Dendritic cell treated with granulocyte-macrophage colony-stimulating factor and Interleukin-4, amounts not matched to agents 40 ng/mL and 50 ng/mL, for 4 days (primary cell): Measurements from ENCODE around the gene CELF3.
"Not testable (repeated sequence)": the region's sequence is repeated elsewhere in the genome, so short reads cannot be mapped to it uniquely, and the experiment has no call there.

ENCODE experiments used
- H3K27ac Mint-ChIP-seq: one replicate; pipeline ENCODE4 v1.8.0; 2022; ENCODE audit warnings: mild to moderate bottlenecking, mixed read lengths
- H3K27me3 Mint-ChIP-seq: one replicate; pipeline ENCODE4 v1.8.0; 2022; ENCODE audit warnings: mild to moderate bottlenecking, mixed read lengths
- H3K36me3 Mint-ChIP-seq: one replicate; pipeline ENCODE4 v1.8.0; 2022; ENCODE audit warnings: low read depth, mixed read lengths
- H3K4me1 Mint-ChIP-seq: one replicate; pipeline ENCODE4 v1.8.0; 2022; ENCODE audit warnings: low read depth, mixed read lengths
- H3K4me3 Mint-ChIP-seq: one replicate; pipeline ENCODE4 v1.8.0; 2022; ENCODE audit warnings: mild to moderate bottlenecking, moderate library complexity, mixed read lengths
- H3K9me3 Mint-ChIP-seq: one replicate; pipeline ENCODE4 v1.8.0; 2022; ENCODE audit warnings: mixed read lengths
- intact Hi-C: fragments of 100-400 bp; cut with micrococcal nuclease; formaldehyde crosslinking; loops from one replicate; pipeline ENCODE4 v1.15.0; 2022

The CELF3 gene

DNA sequence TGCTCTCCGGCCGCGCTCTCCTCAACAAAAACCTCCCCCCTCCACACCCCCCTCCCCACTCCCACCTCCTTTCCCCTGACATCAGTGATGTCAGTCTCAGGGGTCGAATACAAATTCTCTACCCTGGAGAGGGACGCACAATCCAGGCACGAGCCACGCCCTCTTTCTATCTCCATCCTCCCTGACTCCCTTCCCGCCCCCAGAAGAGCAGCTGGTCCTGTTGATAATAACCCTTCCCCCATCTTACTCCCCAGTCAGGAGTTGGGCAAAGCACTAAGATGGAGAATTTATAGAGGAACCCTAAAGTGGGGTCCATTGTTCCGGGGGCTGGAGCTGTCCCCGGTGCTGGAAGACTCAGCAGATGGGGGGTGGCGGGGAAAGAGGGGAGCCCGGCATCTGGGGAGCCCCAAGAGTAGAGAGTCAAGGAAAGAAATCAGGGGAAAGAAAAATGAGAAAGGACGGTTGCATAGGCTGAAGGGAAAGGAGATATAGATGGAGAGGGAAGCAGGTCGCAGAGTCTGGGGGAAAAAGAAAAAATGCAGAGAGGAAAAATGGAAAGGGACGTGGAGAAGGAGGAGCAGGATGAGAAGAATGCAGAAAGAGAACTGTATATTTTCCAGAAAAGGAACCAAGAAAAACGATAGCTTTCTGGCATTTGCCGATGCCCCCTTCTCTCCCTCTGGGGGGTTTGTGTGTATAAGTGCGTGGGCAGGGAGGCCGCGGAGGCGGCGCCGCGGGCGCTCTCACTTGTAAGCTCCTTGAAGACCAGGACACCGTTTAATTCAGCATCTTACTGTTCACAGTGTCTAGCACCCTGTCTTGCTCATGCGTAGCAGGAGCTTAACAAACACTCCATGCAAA is at the start of gene CELF3:
Gene CELF3, minus strand, starts transcription at position 33 of the 861 bp plus-strand sequence. CDS start 783 bp downstream, outside the sequence.
- intact Hi-C loops, result no loop called here
- Mint-ChIP-seq H3K27ac (no peak within 1 kb of the TSS), H3K4me3 (peak within 1 kb of the TSS; percentile 35), H3K4me1 (peaks cover 31% of the 10 kb centered on the region), H3K27me3 (peaks cover 85% of the 10 kb centered on the region), H3K9me3 (no peaks in the 10 kb centered on the region), H3K36me3 (no peaks in the 10 kb centered on the region)

DNA sequence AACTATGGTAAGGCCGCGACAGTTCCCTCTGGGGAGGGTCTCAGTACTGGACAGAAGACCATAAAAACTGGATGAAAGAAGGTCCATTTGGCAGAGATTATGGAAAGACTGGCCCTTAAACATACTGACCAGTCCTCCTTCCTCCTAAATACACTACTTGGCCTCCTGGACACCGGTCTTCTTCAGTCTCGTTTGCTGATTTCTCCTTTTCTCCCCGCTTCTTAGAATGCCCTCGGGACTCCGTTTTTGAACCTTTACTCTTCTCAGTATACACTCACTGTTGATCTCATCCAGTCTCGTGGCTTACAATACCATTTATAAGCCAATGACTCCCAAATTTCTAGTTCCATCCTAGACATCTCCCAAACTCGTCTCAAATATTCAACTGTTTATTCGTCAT is 47.4 kb upstream of the CELF3 start:
- H3K27ac Mint-ChIP-seq, result peak overlapping the region; percentile 94
- no peaks in the 10 kb centered on the region for H3K27me3 Mint-ChIP-seq
- H3K9me3 Mint-ChIP-seq, result no peaks in the 10 kb centered on the region
- intact Hi-C loops, result loop anchor here (2.0 to 10.0 kb wide), 2 partner anchors 27 to 71 kb away; partner anchors contain the start of genes C2CD4D, RORC and TDRKH
- H3K4me1 Mint-ChIP-seq, result peaks cover 55% of the 10 kb centered on the region
- H3K36me3 Mint-ChIP-seq, result peaks cover 67% of the 10 kb centered on the region
- H3K4me3 Mint-ChIP-seq, result peak overlapping the region; percentile 91

DNA sequence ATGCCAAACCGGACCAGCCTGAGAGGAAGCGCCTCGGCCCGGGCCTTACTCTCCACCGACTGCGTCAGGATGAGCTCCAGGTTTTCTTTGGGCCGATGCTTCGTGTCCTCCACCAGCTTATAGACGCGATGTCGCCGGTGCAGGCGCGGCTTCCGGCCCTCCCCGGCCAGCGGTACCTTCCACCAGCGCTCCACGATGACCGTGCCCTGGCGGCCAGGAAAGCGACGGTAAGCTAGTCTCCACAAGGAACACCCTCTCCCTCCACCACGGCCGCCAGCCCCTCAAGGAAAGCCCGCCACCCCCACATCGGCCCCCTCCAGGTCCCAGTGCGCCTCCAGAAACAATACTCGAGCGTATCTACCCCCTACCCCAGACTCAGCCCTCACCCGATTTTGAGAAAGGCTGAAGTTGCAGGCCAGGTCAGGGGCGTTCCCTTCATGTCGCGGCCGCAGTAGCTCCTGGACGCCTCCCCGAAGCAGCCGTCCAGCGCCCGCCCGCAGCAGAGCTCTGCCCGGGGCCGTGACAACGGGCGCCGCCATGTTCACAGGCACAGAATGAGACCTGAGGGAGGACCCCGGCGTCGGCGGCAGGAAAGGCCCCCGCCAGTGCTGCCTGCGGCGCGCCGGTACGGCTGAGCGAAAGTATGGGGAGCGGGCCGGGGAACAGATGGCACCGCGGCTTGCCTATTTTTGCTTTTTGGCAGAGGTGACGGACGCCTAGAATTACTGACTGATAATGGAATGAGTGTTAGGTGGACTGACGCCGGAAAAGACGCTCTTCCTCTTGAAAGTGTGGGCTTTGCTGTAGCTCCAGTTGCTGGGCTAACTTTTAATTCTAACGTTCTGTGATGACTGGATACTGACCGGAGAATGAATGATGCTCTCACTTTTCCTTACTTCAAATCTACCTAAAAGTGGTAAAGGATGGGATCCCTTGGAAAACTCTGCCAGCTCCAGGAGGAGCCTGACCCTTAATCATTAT is 46.6 kb upstream of the CELF3 start, which contains the start of gene MRPL9:
Gene MRPL9, minus strand, starts transcription at position 556 of the 981 bp plus-strand sequence. Its CDS starts 17 bp downstream, at position 539.
- Mint-ChIP-seq H3K36me3 (peaks cover 74% of the 10 kb centered on the region), H3K9me3 (no peaks in the 10 kb centered on the region), H3K4me1 (peaks cover 50% of the 10 kb centered on the region), H3K4me3 (peak within 1 kb of the TSS; percentile 91), H3K27ac (peak within 1 kb of the TSS; percentile 94), H3K27me3 (no peaks in the 10 kb centered on the region)
- intact Hi-C loops, result loop anchor here (2.0 to 10.0 kb wide), 2 partner anchors 28 to 72 kb away; partner anchors contain the start of genes C2CD4D, RORC and TDRKH

DNA sequence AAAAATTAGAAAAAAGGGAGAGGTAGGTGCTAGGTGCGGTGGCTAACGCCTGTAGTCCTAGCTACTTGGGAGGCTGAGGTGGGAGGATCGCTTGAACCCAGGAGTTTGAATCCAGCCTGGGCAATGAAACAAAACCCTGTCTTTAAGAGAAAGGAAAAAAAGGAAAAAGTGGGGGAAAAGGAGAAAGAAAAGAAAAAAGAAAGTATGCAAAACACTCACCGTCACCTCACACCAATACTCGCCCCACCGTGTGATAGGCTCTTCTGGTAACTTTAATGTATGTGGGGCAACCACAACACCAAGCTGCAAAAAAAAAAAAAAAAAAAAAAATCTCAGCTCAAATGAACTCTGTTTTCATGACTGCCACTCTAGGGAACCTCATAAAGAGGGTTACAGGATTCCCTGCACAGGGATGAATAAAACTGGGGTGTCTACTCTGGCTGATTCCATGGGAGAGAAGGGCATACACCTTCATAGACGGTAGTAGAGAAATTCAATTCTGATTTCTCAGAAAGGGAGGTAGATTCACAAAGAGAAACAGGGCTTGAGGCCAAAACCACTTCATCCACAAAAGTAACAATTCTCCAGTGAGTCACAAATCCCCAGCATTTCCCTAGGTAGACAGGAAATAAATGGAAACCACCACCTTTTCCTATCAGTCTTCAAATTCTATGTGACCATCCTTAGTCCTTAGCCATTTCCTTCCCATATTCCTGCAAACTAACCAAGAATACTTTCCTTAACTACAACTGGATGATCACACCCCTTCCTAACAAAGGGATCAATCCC is 44.2 kb upstream of the CELF3 start:
- intact Hi-C loops, result loop anchor here (10.0 kb wide), 1 partner anchor 74 kb away; the partner anchor contains the start of genes C2CD4D and RORC
- Mint-ChIP-seq H3K27ac (no peak overlapping the region), H3K4me3 (no peak overlapping the region), H3K4me1 (peaks cover 49% of the 10 kb centered on the region), H3K27me3 (no peaks in the 10 kb centered on the region), H3K9me3 (no peaks in the 10 kb centered on the region), H3K36me3 (peaks cover 62% of the 10 kb centered on the region)

DNA sequence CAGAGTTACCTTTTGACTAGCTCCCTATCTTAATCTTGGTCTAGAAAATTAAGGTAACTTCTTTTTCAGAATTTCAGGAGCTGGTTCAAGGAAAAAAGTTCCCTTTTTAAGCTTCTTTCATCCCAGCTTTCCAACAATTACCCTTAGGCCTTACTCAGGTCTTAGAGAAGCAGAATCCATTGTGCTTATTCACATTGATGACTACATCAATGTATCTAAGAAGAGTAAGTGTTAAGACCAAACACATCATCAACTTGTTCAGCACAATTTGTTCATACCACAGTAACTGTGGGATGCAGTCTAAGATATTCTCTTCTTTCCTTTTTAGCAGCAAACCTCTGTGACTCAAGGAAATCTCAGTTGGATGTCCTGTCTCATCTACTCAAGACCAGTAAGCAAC is 42.6 kb upstream of the CELF3 start:
- peaks cover 37% of the 10 kb centered on the region for H3K4me1 Mint-ChIP-seq
- H3K36me3 Mint-ChIP-seq, result peaks cover 62% of the 10 kb centered on the region
- H3K9me3 Mint-ChIP-seq, result no peaks in the 10 kb centered on the region
- H3K27me3 Mint-ChIP-seq, result no peaks in the 10 kb centered on the region
- no peak overlapping the region for H3K27ac Mint-ChIP-seq
- H3K4me3 Mint-ChIP-seq, result no peak overlapping the region
- intact Hi-C loops, result no loop called here

DNA sequence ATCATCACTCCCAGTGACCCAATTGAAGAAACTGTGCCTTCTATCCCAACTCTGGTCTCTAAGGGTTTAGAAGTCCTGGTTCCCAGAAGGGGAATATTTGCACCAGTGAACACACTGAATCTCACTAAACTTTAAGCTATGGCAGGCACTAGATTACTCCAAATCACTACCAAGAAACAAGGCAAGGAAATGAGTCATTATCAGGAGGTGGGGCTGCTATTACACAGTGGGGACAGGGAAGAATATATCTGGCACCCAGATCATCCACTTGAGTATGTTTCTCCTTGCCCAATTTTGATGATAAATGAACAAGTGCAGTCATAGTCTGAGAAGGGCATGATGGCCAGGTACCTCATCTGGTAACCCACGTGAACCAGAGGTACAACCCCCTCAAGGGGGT is 39.7 kb upstream of the CELF3 start:
- H3K9me3 Mint-ChIP-seq, result no peaks in the 10 kb centered on the region
- intact Hi-C loops, result no loop called here
- H3K27ac Mint-ChIP-seq, result no peak overlapping the region
- H3K36me3 Mint-ChIP-seq, result peaks cover 43% of the 10 kb centered on the region
- peaks cover 12% of the 10 kb centered on the region for H3K27me3 Mint-ChIP-seq
- peaks cover 13% of the 10 kb centered on the region for H3K4me1 Mint-ChIP-seq
- no peak overlapping the region for H3K4me3 Mint-ChIP-seq

DNA sequence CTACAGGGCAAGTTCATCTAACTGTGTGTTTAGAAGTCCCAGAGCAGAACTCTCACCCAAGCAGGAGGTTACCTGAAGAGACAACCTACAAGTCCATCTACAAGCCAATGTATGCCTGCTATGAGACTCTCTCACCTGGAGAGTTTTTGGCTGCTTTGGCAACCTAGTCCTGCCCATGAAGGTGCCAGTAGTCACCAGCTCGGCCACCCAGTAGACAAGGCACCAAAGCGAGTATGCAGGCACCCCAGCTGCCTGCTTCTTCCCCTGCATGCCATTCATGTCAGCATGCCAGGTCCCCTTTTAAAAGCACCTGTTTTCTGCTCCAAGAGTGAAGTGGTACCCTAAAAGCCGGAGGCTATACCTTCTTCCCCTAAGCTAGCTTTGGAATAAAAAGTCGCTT is 24.9 kb upstream of the CELF3 start:
- H3K27me3 Mint-ChIP-seq, result peaks cover 37% of the 10 kb centered on the region
- H3K36me3 Mint-ChIP-seq, result no peaks in the 10 kb centered on the region
- H3K4me1 Mint-ChIP-seq, result peaks cover 10% of the 10 kb centered on the region
- intact Hi-C loops, result no loop called here
- H3K27ac Mint-ChIP-seq, result no peak overlapping the region
- no peak overlapping the region for H3K4me3 Mint-ChIP-seq
- peaks cover 20% of the 10 kb centered on the region for H3K9me3 Mint-ChIP-seq

DNA sequence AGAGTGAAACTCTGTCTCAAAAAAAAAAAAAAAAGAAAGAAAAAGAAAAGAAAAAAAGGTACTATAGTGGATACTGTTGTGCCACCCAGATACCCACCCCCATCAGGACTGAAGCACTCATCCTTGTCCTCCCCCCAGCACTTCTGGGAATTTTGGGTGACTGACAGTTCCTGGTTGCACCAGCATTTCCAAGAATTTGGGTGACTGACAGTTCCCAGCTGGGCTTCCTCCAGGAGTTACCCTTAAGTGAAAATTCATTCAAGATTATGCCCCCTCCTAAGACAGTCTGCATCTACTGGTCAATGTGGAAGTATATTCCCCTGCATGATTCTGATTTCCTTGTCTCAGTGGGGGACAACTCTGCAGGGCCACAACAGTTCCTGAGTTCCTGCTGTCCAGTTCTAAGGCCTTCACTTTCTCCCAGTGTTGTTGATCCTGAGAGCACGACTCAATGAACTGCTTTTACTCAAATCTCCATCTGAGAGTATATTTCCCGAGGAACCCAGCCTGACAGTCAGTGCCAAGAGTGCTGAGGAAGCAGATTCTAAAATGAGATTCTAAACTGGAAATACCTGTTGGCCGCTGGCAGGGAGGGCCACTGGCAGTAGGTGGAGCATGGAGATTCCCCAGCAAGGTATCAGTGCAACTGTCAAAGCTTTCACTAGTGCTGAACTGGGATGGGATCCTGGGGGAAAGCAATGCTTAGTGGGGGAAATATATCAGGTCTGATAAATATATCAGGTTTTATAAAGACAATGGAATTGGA is 23.2 kb upstream of the CELF3 start:
- Mint-ChIP-seq H3K9me3 (peaks cover 23% of the 10 kb centered on the region), H3K27ac (no peak overlapping the region), H3K27me3 (peaks cover 21% of the 10 kb centered on the region), H3K36me3 (no peaks in the 10 kb centered on the region), H3K4me1 (peaks cover 16% of the 10 kb centered on the region), H3K4me3 (peak overlapping the region; percentile 11)
- intact Hi-C loops, result no loop called here

DNA sequence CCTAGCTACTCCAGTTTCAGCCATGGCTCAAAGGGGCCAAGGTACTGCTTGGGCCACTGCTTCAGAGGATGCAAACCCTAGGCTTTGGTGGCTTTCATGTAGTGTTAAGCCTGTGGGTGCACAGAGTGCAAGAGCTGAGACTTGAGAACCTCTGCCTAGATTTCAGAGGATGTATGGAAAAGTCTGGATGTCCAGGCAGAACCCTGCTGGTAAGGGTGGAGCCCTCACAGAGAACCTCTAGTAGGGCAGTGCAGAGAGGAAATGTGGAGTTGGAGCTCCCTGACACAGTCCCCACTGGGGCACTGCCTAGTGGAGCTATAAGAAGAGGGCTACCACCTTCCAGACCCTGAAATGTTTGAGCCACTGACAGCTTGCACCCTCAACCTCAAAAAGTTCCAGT is 20.9 kb upstream of the CELF3 start:
- peaks cover 23% of the 10 kb centered on the region for H3K9me3 Mint-ChIP-seq
- intact Hi-C loops, result no loop called here

DNA sequence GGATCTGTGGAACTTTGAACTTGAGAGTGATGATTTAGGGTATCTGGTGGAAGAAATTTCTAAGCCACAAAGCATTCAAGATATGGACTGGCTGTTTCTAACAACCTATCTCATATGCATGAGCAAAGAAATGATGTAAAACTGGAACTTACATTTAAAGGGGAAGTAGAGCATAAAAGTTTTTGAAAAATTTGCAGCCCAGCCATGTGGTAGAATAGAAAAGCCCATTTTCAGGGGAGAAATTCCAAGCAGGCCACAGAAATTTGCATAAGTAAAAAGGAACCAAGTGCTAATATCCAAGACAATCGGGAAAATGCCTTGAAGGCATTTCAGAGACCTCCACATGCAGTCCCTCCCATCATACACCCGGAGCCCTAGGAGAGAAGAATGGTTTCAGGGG is 20.4 kb upstream of the CELF3 start:
- intact Hi-C loops, result no loop called here
- H3K4me1 Mint-ChIP-seq, result peaks cover 20% of the 10 kb centered on the region
- no peak overlapping the region for H3K4me3 Mint-ChIP-seq
- no peak overlapping the region for H3K27ac Mint-ChIP-seq
- H3K9me3 Mint-ChIP-seq, result peaks cover 23% of the 10 kb centered on the region
- peaks cover 12% of the 10 kb centered on the region for H3K27me3 Mint-ChIP-seq
- no peaks in the 10 kb centered on the region for H3K36me3 Mint-ChIP-seq

More for the DNA sequence above, 20.9 kb upstream of the CELF3 start:
- Mint-ChIP-seq H3K4me3 (no peak overlapping the region), H3K27me3 (peaks cover 14% of the 10 kb centered on the region), H3K4me1 (peaks cover 20% of the 10 kb centered on the region), H3K36me3 (no peaks in the 10 kb centered on the region), H3K27ac (no peak overlapping the region)

DNA sequence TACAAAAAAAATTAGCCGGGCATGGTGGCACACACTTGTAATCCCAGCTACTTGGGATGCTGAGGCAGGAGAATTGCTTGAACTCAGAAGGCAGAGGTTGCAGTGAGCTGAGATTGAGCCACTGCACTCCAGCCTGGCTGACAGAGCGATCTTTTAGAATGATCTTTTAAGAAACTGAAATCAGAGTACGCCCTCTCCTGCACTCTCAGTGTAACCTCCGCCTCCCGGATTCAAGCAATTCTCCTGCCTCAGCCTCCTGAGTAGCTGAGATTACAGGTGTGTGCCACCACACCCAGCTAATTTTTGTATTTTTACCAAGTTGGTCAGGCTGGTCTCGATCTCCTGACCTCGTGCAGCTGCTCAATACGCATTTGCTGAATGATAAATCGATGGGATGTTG is 17.4 kb upstream of the CELF3 start:
- H3K4me3 Mint-ChIP-seq, H3K27ac Mint-ChIP-seq, H3K36me3 Mint-ChIP-seq: not testable (repeated sequence)
- intact Hi-C loops, result loop anchor here (2.0 kb wide), 1 partner anchor 293 kb away; no protein-coding TSS in a partner anchor
- peaks cover 10% of the 10 kb centered on the region for H3K4me1 Mint-ChIP-seq
- peaks cover 10% of the 10 kb centered on the region for H3K27me3 Mint-ChIP-seq
- peaks cover 23% of the 10 kb centered on the region for H3K9me3 Mint-ChIP-seq

DNA sequence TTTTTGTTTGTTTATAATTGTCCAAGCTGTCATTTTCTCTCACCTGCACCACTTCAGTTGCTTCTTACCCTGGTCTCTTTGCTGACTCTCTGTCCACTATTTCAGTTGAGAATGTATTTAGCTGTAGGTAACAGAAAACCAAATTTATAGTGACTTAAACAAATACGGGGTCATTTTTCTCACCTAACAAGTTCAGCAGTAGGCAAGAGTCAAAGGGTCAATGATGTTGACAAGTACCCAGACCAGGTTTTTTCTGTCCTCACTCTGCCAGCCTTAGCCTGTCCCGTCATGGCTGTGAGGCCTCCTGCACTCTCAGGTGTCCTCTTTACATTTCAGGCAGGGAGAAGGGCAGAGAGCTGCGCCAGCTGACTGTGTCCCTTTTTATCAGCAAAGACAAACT is 16.5 kb upstream of the CELF3 start:
- Mint-ChIP-seq H3K27ac (no peak overlapping the region), H3K4me3 (no peak overlapping the region), H3K36me3 (no peaks in the 10 kb centered on the region), H3K9me3 (peaks cover 19% of the 10 kb centered on the region), H3K4me1 (peaks cover 10% of the 10 kb centered on the region), H3K27me3 (peaks cover 16% of the 10 kb centered on the region)
- intact Hi-C loops, result no loop called here

DNA sequence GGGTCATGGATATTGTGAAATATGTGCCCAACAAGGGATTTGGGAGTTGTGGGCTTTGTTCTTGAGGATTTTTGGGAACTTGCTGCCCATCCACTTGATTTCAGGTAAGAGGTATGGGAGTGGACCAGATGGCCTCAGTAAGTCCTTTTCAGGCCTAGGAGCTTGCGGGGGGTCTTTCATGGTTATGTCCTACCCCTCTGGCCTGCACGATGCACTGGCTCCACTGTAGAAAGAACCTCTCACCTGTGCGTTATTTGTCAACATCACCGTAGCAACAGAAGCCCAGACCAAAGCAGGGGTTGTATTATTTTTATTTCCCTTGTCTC is 13.3 kb upstream of the CELF3 start:
- Mint-ChIP-seq H3K27me3 (peaks cover 38% of the 10 kb centered on the region), H3K4me3 (no peak overlapping the region)
- intact Hi-C loops, result no loop called here

More for the DNA sequence above, 13.3 kb upstream of the CELF3 start:
- Mint-ChIP-seq H3K4me1 (peaks cover 5% of the 10 kb centered on the region), H3K9me3 (no peaks in the 10 kb centered on the region), H3K27ac (no peak overlapping the region), H3K36me3 (no peaks in the 10 kb centered on the region)
